ENCODE measurements around the gene RPS4Y1.
A peak's percentile ranks its signal among the peaks of the same experiment; 100 is the strongest.

The RPS4Y1 gene

DNA sequence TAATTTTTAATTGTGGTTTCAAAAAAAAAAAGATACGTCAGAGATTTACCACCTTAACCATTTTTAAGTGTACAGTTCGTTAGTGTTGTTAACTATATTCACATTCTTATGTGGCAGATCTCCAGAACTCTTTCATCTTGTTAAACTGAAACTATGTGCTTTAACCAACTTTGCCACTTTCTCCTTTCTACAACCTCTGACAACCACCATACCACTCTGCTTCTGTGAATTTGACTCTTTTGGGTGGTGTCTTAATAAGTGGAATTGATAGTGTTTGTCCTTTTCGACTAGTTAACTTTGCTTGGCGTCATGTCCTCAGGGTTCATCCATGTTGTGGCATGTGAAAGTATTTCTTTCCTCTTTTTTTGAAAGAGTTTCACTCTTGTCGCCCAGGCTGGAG, 15.7 kb downstream of the RPS4Y1 start:
- H3K4me1 ChIP-seq (ENCODE audit: control extremely low read depth in 1 of 4, control insufficient read depth in 4 of 4, insufficient read depth in 4 of 4, low read length in 3 of 4): no peaks in the 10 kb centered on the region
- H3K9me3 ChIP-seq (ENCODE audit: control extremely low read depth in 1 of 5, control insufficient read depth in 4 of 5, insufficient read depth in 2 of 5, low read depth in 1 of 5, low read length in 4 of 5): no peaks in the 10 kb centered on the region
- H3K27ac ChIP-seq (ENCODE audit: insufficient read depth in 1 of 2, low read depth in 1 of 2, low read length in 2 of 2, poor library complexity in 1 of 2, severe bottlenecking in 2 of 2): no peak overlapping the region
- no peak for DNase-seq
- CTCF ChIA-PET: no interaction called here
- H3K27me3 ChIP-seq (replicated peaks in 2 of 5; ENCODE audit: control insufficient read depth in 4 of 5, insufficient read depth in 5 of 5, low read length in 4 of 5): no peaks in the 10 kb centered on the region
- peaks cover 0 to 70% (median 4%) of the 10 kb centered on the region in 4 experiments for H3K36me3 ChIP-seq (ENCODE audit: control insufficient read depth in 4 of 4, insufficient read depth in 4 of 4, low read length in 3 of 4)
- WGBS (ENCODE audit: insufficient coverage): no CpG with 5 or more reads among the region's 5 CpGs
- POLR2A ChIA-PET: no interaction called here
- no peak overlapping the region for H3K4me3 ChIP-seq (ENCODE audit: control insufficient read depth in 1 of 7, extremely low read depth in 1 of 7, insufficient read depth in 4 of 7, low read depth in 2 of 7, low read length in 6 of 7)

DNA sequence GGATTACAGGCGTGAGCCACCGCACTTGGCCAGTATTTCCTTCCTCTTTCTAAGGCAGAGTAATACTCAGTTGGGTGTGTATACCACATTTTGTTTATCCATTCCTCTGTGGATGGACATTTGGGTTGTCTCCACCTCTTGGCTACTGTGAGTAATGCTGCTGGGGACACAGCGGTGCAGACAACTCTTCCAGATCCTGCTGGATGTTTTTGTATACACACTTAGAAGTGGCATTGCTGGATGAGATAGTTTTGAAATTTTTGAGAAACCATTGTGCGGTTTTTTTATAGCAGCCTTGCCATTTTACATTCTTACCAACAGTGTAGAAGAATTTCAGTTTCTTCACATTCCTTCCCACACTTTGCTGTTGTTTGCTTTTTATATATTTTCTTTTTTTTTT, 16.3 kb downstream of the RPS4Y1 start:
- no peak overlapping the region for H3K27ac ChIP-seq (ENCODE audit: insufficient read depth in 1 of 2, low read depth in 1 of 2, low read length in 2 of 2, poor library complexity in 1 of 2, severe bottlenecking in 2 of 2)
- POLR2A ChIA-PET: no interaction called here

DNA sequence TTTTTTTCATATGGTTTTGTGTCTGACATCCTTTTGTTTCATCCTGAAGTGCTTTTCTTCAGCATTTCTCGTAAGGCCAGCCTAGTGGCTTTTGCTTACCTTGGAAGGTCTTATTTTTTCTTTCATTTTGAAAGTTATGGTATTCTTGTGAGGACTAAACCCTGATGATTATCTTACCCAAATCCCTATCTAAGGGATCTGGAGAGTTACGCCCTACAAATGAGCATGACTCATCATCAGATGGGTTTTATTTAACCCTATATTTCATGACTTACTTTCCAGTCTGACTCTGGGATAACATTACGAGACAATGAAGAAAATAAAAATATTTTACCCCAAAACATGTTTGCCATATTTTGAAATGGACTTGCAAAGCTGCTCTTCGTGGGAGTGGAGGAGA, 18.4 kb downstream of the RPS4Y1 start:
- Histone ChIP-seq H3K4me3 (ENCODE audit: control insufficient read depth in 1 of 7, extremely low read depth in 1 of 7, insufficient read depth in 4 of 7, low read depth in 2 of 7, low read length in 6 of 7) (no peak overlapping the region), H3K27me3 (replicated peaks in 2 of 5; ENCODE audit: control insufficient read depth in 4 of 5, insufficient read depth in 5 of 5, low read length in 4 of 5) (no peaks in the 10 kb centered on the region), H3K9me3 (ENCODE audit: control extremely low read depth in 1 of 5, control insufficient read depth in 4 of 5, insufficient read depth in 2 of 5, low read depth in 1 of 5, low read length in 4 of 5) (no peaks in the 10 kb centered on the region), H3K27ac (ENCODE audit: insufficient read depth in 1 of 2, low read depth in 1 of 2, low read length in 2 of 2, poor library complexity in 1 of 2, severe bottlenecking in 2 of 2) (no peak overlapping the region), H3K4me1 (ENCODE audit: control extremely low read depth in 1 of 4, control insufficient read depth in 4 of 4, insufficient read depth in 4 of 4, low read length in 3 of 4) (no peaks in the 10 kb centered on the region), H3K36me3 (ENCODE audit: control insufficient read depth in 4 of 4, insufficient read depth in 4 of 4, low read length in 3 of 4) (peaks cover 0 to 67% (median 3%) of the 10 kb centered on the region in 4 experiments)
- CTCF ChIA-PET: no interaction called here
- DNase-seq: no peak
- WGBS (ENCODE audit: insufficient coverage): no CpG with 5 or more reads among the region's 4 CpGs
- POLR2A ChIA-PET: no interaction called here

More for the DNA sequence above, 16.3 kb downstream of the RPS4Y1 start:
- H3K9me3 ChIP-seq (ENCODE audit: control extremely low read depth in 1 of 5, control insufficient read depth in 4 of 5, insufficient read depth in 2 of 5, low read depth in 1 of 5, low read length in 4 of 5): no peaks in the 10 kb centered on the region
- WGBS (ENCODE audit: insufficient coverage): no CpG with 5 or more reads among the region's 4 CpGs
- no peak overlapping the region for H3K4me3 ChIP-seq (ENCODE audit: control insufficient read depth in 1 of 7, extremely low read depth in 1 of 7, insufficient read depth in 4 of 7, low read depth in 2 of 7, low read length in 6 of 7)
- peaks cover 0 to 71% (median 3%) of the 10 kb centered on the region in 4 experiments for H3K36me3 ChIP-seq (ENCODE audit: control insufficient read depth in 4 of 4, insufficient read depth in 4 of 4, low read length in 3 of 4)
- H3K27me3 ChIP-seq (replicated peaks in 2 of 5; ENCODE audit: control insufficient read depth in 4 of 5, insufficient read depth in 5 of 5, low read length in 4 of 5): no peaks in the 10 kb centered on the region
- no peaks in the 10 kb centered on the region for H3K4me1 ChIP-seq (ENCODE audit: control extremely low read depth in 1 of 4, control insufficient read depth in 4 of 4, insufficient read depth in 4 of 4, low read length in 3 of 4)
- peak in 1 of 3 donors; percentile 4 for DNase-seq
- CTCF ChIA-PET: no interaction called here

DNA sequence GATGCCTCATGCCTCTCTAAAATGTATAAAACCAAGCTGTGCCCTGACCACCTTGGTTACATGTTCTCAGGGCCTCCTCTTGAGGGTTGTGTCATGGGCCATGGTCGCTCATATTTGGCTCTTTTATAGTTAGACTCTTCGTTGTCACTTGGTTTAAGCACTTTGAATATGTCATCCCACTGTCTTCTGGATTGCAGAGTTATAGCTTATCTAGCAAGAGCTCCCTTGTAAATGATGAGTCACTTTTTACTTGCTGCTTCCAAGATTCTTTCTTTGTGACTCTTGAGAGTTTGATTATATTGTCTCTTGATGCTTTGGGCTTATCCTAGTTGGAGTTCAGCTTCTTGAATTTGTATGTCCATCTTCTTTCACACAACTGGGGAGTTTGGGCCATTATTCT, 19.1 kb downstream of the RPS4Y1 start:
- ChIA-PET CTCF (no interaction called here), POLR2A (no interaction called here)
- Histone ChIP-seq H3K4me1 (ENCODE audit: control extremely low read depth in 1 of 4, control insufficient read depth in 4 of 4, insufficient read depth in 4 of 4, low read length in 3 of 4) (no peaks in the 10 kb centered on the region), H3K9me3 (ENCODE audit: control extremely low read depth in 1 of 5, control insufficient read depth in 4 of 5, insufficient read depth in 2 of 5, low read depth in 1 of 5, low read length in 4 of 5) (no peaks in the 10 kb centered on the region), H3K36me3 (ENCODE audit: control insufficient read depth in 4 of 4, insufficient read depth in 4 of 4, low read length in 3 of 4) (peaks cover 0 to 66% (median 4%) of the 10 kb centered on the region in 4 experiments), H3K27ac (ENCODE audit: insufficient read depth in 1 of 2, low read depth in 1 of 2, low read length in 2 of 2, poor library complexity in 1 of 2, severe bottlenecking in 2 of 2) (no peak overlapping the region), H3K27me3 (replicated peaks in 2 of 5; ENCODE audit: control insufficient read depth in 4 of 5, insufficient read depth in 5 of 5, low read length in 4 of 5) (no peaks in the 10 kb centered on the region), H3K4me3 (ENCODE audit: control insufficient read depth in 1 of 7, extremely low read depth in 1 of 7, insufficient read depth in 4 of 7, low read depth in 2 of 7, low read length in 6 of 7) (no peak overlapping the region)
- DNase-seq: no peak
- no CpG with 5 or more reads among the region's 2 CpGs for WGBS (ENCODE audit: insufficient coverage)

DNA sequence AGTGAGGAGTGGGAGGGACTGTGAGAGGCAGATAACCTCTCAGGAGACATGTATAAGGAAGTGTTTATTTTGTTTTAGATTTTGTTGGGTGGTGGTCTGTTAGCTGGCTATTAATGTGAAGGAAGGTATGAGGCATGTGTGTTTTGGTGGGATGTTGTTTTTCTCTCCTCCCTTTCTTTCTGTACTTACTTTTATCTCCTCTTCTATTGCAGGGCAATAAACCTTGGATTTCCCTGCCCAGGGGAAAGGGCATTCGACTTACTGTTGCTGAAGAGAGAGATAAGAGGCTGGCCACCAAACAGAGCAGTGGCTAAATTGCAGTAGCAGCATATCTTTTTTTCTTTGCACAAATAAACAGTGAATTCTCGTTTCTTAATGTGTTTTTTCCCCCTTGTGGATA, 25.2 kb downstream of the RPS4Y1 start:
- no peak for DNase-seq
- H3K27me3 ChIP-seq (replicated peaks in 2 of 5; ENCODE audit: control insufficient read depth in 4 of 5, insufficient read depth in 5 of 5, low read length in 4 of 5): no peaks in the 10 kb centered on the region
- no peak overlapping the region for H3K4me3 ChIP-seq (ENCODE audit: control insufficient read depth in 1 of 7, extremely low read depth in 1 of 7, insufficient read depth in 4 of 7, low read depth in 2 of 7, low read length in 6 of 7)
- no CpG with 5 or more reads among the region's 2 CpGs for WGBS (ENCODE audit: insufficient coverage)
- ChIA-PET POLR2A (no interaction called here), CTCF (no interaction called here)
- H3K27ac ChIP-seq (ENCODE audit: insufficient read depth in 1 of 2, low read depth in 1 of 2, low read length in 2 of 2, poor library complexity in 1 of 2, severe bottlenecking in 2 of 2): no peak overlapping the region
- peaks cover 0 to 39% (median 1%) of the 10 kb centered on the region in 4 experiments for H3K36me3 ChIP-seq (ENCODE audit: control insufficient read depth in 4 of 4, insufficient read depth in 4 of 4, low read length in 3 of 4)
- H3K9me3 ChIP-seq (ENCODE audit: control extremely low read depth in 1 of 5, control insufficient read depth in 4 of 5, insufficient read depth in 2 of 5, low read depth in 1 of 5, low read length in 4 of 5): no peaks in the 10 kb centered on the region
- H3K4me1 ChIP-seq (ENCODE audit: control extremely low read depth in 1 of 4, control insufficient read depth in 4 of 4, insufficient read depth in 4 of 4, low read length in 3 of 4): no peaks in the 10 kb centered on the region

DNA sequence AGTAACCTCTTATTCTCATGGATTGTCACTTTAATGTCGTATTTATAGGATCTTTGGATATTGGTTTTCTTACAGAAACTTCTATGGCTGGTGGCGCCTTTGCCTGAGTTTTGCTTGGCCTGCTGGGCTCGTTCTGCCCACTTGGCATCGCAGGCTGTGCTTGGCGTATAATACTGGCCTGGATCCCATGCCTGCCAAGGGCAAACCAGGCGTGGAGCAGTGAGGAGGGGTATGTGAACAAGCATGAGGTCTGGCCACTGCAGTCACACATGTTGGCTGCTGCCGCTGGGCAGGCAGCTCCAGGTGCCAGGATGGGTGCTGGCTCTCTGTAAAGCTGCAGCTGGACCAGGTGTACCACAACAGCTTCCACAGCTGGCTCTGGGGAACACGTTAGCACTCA, 26.1 kb downstream of the RPS4Y1 start:
- no peak for DNase-seq
- WGBS (ENCODE audit: insufficient coverage): no CpG with 5 or more reads among the region's 8 CpGs
- H3K27ac ChIP-seq (ENCODE audit: insufficient read depth in 1 of 2, low read depth in 1 of 2, low read length in 2 of 2, poor library complexity in 1 of 2, severe bottlenecking in 2 of 2): no peak overlapping the region
- peaks cover 0 to 34% (median 1%) of the 10 kb centered on the region in 4 experiments for H3K36me3 ChIP-seq (ENCODE audit: control insufficient read depth in 4 of 4, insufficient read depth in 4 of 4, low read length in 3 of 4)
- H3K9me3 ChIP-seq (ENCODE audit: control extremely low read depth in 1 of 5, control insufficient read depth in 4 of 5, insufficient read depth in 2 of 5, low read depth in 1 of 5, low read length in 4 of 5): peaks cover 0 to 3% (median 0%) of the 10 kb centered on the region in 5 experiments
- H3K27me3 ChIP-seq (replicated peaks in 2 of 5; ENCODE audit: control insufficient read depth in 4 of 5, insufficient read depth in 5 of 5, low read length in 4 of 5): no peaks in the 10 kb centered on the region
- POLR2A ChIA-PET: no interaction called here
- no peak overlapping the region for H3K4me3 ChIP-seq (ENCODE audit: control insufficient read depth in 1 of 7, extremely low read depth in 1 of 7, insufficient read depth in 4 of 7, low read depth in 2 of 7, low read length in 6 of 7)
- H3K4me1 ChIP-seq (ENCODE audit: control extremely low read depth in 1 of 4, control insufficient read depth in 4 of 4, insufficient read depth in 4 of 4, low read length in 3 of 4): no peaks in the 10 kb centered on the region
- CTCF ChIA-PET: no interaction called here

DNA sequence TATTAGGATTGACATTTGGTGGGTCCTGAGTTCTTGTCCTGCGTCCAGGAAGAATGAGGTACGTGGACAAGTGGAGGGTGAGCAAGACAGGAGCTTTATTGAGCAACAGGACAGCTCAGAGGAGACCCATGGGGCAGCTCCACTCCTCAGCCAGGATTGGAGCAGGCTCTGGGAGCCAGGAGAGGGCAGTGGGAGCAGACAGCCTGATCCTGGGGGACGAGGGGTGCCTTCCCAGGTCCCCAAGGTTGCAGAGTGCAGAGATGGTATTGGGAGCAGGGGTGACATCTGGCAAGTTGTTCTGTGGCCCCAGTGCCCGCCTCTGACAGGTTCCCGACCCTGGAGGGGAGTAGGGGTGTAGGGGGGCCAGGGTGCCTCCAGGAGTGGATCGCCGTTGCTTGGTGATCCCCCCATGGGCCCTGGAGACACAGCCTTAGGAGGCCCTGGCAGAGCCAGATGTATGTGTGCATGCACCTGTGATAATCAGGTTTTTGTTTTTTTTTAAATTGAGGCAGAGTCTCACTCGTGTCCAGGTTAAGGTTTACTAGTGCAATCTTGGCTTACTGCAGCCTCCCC, 26.7 kb downstream of the RPS4Y1 start:
- ChIA-PET POLR2A (no interaction called here), CTCF (no interaction called here)
- no CpG with 5 or more reads among the region's 8 CpGs for WGBS (ENCODE audit: insufficient coverage)
- H3K27me3 ChIP-seq (replicated peaks in 2 of 5; ENCODE audit: control insufficient read depth in 4 of 5, insufficient read depth in 5 of 5, low read length in 4 of 5): no peaks in the 10 kb centered on the region
- peaks cover 0 to 3% (median 0%) of the 10 kb centered on the region in 5 experiments for H3K9me3 ChIP-seq (ENCODE audit: control extremely low read depth in 1 of 5, control insufficient read depth in 4 of 5, insufficient read depth in 2 of 5, low read depth in 1 of 5, low read length in 4 of 5)
- no peak for DNase-seq
- no peaks in the 10 kb centered on the region for H3K4me1 ChIP-seq (ENCODE audit: control extremely low read depth in 1 of 4, control insufficient read depth in 4 of 4, insufficient read depth in 4 of 4, low read length in 3 of 4)
- peaks cover 0 to 30% (median 1%) of the 10 kb centered on the region in 4 experiments for H3K36me3 ChIP-seq (ENCODE audit: control insufficient read depth in 4 of 4, insufficient read depth in 4 of 4, low read length in 3 of 4)
- H3K4me3 ChIP-seq (ENCODE audit: control insufficient read depth in 1 of 7, extremely low read depth in 1 of 7, insufficient read depth in 4 of 7, low read depth in 2 of 7, low read length in 6 of 7): no peak overlapping the region
- H3K27ac ChIP-seq (ENCODE audit: insufficient read depth in 1 of 2, low read depth in 1 of 2, low read length in 2 of 2, poor library complexity in 1 of 2, severe bottlenecking in 2 of 2): no peak overlapping the region
